ENCODE results near the gene PUM1. TPM values are rescaled to one million over a fixed set of nuclear protein-coding genes. Genes with fewer than 3 reads are reported as not detected.
A peak's percentile ranks its signal among the peaks of the same experiment; 100 is the strongest.
"Not testable (repeated sequence)": the region's sequence is repeated elsewhere in the genome, so short reads cannot be mapped to it uniquely, and the experiment has no call there.

The PUM1 gene
- total RNA-seq, 2 experiments from 2014 or later: 99.3 to 102 TPM

DNA sequence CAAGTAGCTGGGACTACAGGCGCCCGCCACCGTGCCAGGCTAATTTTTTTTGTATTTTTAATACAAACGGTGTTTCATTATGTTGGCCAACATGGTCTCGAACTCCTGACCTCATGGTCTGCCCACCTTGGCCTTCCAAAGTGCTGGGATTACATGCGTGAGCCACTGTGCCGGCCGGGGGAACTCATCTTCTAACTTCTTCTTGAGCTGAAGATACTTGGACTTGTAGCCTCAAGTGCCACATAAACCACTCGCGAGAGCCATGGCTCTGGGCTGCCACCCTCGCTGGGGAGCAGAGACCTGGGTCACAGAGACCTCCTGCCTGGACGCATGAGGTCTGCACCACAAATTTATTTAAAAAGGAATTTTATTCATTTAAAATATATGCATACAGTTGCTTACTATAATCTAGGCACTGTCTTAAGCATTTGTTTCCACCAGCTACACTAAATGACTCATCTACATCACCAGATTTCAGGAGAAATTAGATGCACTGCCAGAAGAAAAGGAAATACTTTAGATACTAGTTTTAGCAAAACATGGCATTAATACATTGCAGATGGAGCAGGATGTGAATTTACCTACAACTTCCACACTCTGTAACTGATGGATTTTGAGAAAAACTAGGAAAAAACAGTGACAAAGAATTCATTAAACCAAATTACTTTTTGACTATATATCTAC lies 29.9 kb upstream of the PUM1 start:
- POLR2A ChIA-PET: no interaction called here
- H3K36me3 Mint-ChIP-seq (ENCODE audit: low read depth): no peaks in the 10 kb centered on the region
- H3K27me3 Mint-ChIP-seq: no peaks in the 10 kb centered on the region
- no peak overlapping the region for H3K27ac Mint-ChIP-seq
- no peaks in the 10 kb centered on the region for H3K9me3 Mint-ChIP-seq
- CTCF ChIA-PET: no interaction called here
- no peak for DNase-seq
- no peak overlapping the region for H3K4me3 Mint-ChIP-seq
- H3K4me1 Mint-ChIP-seq: no peaks in the 10 kb centered on the region

DNA sequence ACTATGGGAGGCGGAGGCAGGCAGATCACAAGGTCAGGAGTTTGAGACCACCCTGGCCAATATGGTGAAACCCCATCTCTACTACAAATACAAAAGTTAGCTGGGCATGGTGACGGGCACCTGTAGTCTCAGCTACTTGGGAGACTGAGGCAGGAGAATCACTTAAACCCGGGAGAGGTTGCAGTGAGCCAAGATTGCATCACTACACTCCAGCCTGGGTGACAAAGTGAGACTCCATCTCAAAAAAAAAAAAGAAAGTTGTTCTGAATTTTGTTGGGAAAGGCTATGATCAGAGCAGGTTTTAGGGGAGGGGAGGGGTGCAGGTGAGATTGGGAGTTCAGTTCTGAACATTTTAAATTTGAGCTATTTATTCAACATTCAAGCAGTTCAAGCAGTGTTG lies 22.6 kb upstream of the PUM1 start:
- H3K4me3 Mint-ChIP-seq; H3K9me3 Mint-ChIP-seq; POLR2A ChIA-PET; H3K27ac Mint-ChIP-seq; H3K27me3 Mint-ChIP-seq; H3K36me3 Mint-ChIP-seq (ENCODE audit: low read depth); H3K4me1 Mint-ChIP-seq; DNase-seq: not testable (repeated sequence)
- CTCF ChIA-PET: interaction anchor here (0.6 to 0.8 kb wide), 3 partner anchors 11 to 309 kb away, joined by 3 to 5 read pairs (median 5); no protein-coding TSS in a partner anchor

- Mint-ChIP-seq H3K4me3 (no peak overlapping the region), H3K36me3 (ENCODE audit: low read depth) (no peaks in the 10 kb centered on the region), H3K9me3 (no peaks in the 10 kb centered on the region), H3K4me1 (no peaks in the 10 kb centered on the region), H3K27me3 (no peaks in the 10 kb centered on the region), H3K27ac (no peak overlapping the region)
- CTCF ChIA-PET: interaction anchor here (0.6 to 1.2 kb wide), 2 partner anchors 8 to 16 kb away, joined by 3 to 4 read pairs; no protein-coding TSS in a partner anchor
- POLR2A ChIA-PET: no interaction called here
- no peak for DNase-seq
Observed at GRCh38 chr1:31084782-31085569, 19.5 kb upstream of the PUM1 start.

DNA sequence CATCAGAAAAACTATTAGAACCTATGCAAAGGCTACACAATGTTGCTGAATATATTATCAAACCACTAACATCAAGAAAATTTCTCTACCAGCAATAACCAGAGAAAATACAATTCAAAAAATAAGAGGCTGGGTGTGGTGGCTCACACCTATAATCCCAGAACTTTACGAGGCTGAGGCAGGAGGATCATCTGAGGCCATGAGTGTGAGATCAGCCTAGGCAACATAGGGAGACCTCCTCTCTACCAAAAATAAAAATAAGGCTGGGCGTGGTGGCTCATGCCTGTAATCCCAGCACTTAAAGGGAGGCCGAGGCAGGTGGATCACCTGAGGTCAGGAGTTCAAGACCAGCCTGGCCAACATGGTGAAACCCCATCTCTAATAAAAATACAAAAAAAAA lies 16.9 kb upstream of the PUM1 start:
- Mint-ChIP-seq H3K4me1 (no peaks in the 10 kb centered on the region), H3K9me3 (no peaks in the 10 kb centered on the region), H3K4me3 (no peak overlapping the region), H3K36me3 (ENCODE audit: low read depth) (no peaks in the 10 kb centered on the region), H3K27me3 (no peaks in the 10 kb centered on the region), H3K27ac (no peak overlapping the region)
- no peak for DNase-seq
- CTCF ChIA-PET: no interaction called here
- POLR2A ChIA-PET: no interaction called here

GRCh38 chr1:31073044-31073443 lies 7.5 kb upstream of the PUM1 start:
- H3K4me1 Mint-ChIP-seq: no peaks in the 10 kb centered on the region
- no peak for DNase-seq
- H3K9me3 Mint-ChIP-seq: no peaks in the 10 kb centered on the region
- ChIA-PET CTCF (no interaction called here), POLR2A (no interaction called here)
- H3K36me3 Mint-ChIP-seq (ENCODE audit: low read depth): no peaks in the 10 kb centered on the region
- no peaks in the 10 kb centered on the region for H3K27me3 Mint-ChIP-seq
- H3K4me3 Mint-ChIP-seq: no peak overlapping the region
- no peak overlapping the region for H3K27ac Mint-ChIP-seq

- H3K9me3 Mint-ChIP-seq: no peaks in the 10 kb centered on the region
- no peaks in the 10 kb centered on the region for H3K27me3 Mint-ChIP-seq
- no peaks in the 10 kb centered on the region for H3K36me3 Mint-ChIP-seq (ENCODE audit: low read depth)
- no peak for DNase-seq
- H3K27ac Mint-ChIP-seq: no peak overlapping the region
- CTCF ChIA-PET: interaction anchor here (1.0 kb wide), 1 partner anchor 318 kb away, joined by 3 read pairs; no protein-coding TSS in a partner anchor
- H3K4me1 Mint-ChIP-seq: no peaks in the 10 kb centered on the region
- H3K4me3 Mint-ChIP-seq: no peak overlapping the region
- POLR2A ChIA-PET: no interaction called here
Observed at GRCh38 chr1:31072304-31072746, 6.8 kb upstream of the PUM1 start.

- Mint-ChIP-seq H3K4me3 (no peak overlapping the region), H3K9me3 (no peaks in the 10 kb centered on the region), H3K4me1 (peaks cover 3% of the 10 kb centered on the region), H3K36me3 (ENCODE audit: low read depth) (peaks cover 4% of the 10 kb centered on the region), H3K27me3 (no peaks in the 10 kb centered on the region), H3K27ac (no peak overlapping the region)
- no peak for DNase-seq
- ChIA-PET POLR2A (no interaction called here), CTCF (interaction anchor here (1.3 kb wide), 1 partner anchor 16 kb away, joined by 3 read pairs; no protein-coding TSS in a partner anchor)
Observed at GRCh38 chr1:31069392-31069791, 3.9 kb upstream of the PUM1 start.

GRCh38 chr1:31064718-31065309 lies 703 bp downstream of the PUM1 start:
- POLR2A ChIA-PET: no interaction called here
- peaks cover 11% of the 10 kb centered on the region for H3K36me3 Mint-ChIP-seq (ENCODE audit: low read depth)
- H3K27me3 Mint-ChIP-seq: no peaks in the 10 kb centered on the region
- peak overlapping the region; percentile 99 for H3K27ac Mint-ChIP-seq
- peaks cover 25% of the 10 kb centered on the region for H3K4me1 Mint-ChIP-seq
- H3K4me3 Mint-ChIP-seq: peak overlapping the region; percentile 99
- no peaks in the 10 kb centered on the region for H3K9me3 Mint-ChIP-seq
- DNase-seq: peak; percentile 36
- CTCF ChIA-PET: no interaction called here

DNA sequence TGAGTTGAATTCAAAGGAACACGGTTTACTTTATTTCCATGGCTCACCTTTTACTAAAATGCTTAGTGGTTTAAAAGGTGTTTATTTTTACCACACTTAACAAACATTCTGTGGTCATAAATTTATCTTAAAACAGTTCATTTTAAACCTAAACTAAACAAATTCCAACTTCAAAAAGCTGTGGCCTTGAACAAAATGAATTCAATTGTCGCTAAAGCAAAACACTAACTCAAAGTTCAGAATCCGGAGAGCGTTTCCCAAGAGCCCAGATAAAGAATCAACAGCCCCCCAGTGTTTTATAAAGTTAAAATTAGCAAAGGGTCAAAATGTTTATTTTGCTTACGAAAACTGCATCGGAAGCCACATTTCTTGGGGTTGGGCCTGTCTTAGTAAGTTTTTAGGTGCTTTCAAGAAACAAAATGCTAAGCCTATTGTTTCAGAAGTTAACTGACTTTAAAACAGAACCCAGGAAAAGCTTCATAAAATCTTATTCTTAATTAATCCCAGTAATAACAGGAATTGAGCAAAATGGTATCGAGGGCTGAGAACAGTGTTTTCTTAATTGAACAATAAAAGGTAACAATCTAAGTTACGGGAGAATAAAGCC lies 1.3 kb downstream of the PUM1 start:
- DNase-seq: no peak
- H3K27ac Mint-ChIP-seq: peak overlapping the region; percentile 99
- H3K4me3 Mint-ChIP-seq: peak overlapping the region; percentile 99
- CTCF ChIA-PET: interaction anchor here (0.6 kb wide), 1 partner anchor 262 kb away, joined by 3 read pairs; no protein-coding TSS in a partner anchor
- H3K4me1 Mint-ChIP-seq: peaks cover 30% of the 10 kb centered on the region
- POLR2A ChIA-PET: no interaction called here
- H3K36me3 Mint-ChIP-seq (ENCODE audit: low read depth): peaks cover 14% of the 10 kb centered on the region
- no peaks in the 10 kb centered on the region for H3K9me3 Mint-ChIP-seq
- H3K27me3 Mint-ChIP-seq: no peaks in the 10 kb centered on the region

DNA sequence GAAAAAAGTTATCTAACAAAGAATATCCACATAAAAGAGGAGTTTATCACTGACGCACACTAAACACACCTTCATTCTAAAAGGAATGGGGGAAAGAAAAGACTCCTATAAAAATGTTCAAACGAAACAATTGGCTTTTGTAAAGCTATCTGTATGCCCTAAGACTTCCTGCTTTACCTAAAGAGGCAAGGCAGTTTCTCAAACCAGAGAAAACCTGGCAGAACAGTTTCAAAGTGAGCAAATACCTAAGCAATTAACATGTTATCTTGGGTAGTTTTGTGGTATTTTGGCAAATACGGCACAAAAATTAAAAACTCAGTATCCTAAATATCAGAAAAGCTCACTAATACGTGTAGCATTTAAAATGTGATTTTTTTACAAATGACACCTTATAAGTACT lies 1.9 kb downstream of the PUM1 start:
- Mint-ChIP-seq H3K4me3 (peak overlapping the region; percentile 99), H3K4me1 (peaks cover 35% of the 10 kb centered on the region), H3K9me3 (no peaks in the 10 kb centered on the region), H3K27me3 (no peaks in the 10 kb centered on the region), H3K27ac (peak overlapping the region; percentile 99), H3K36me3 (ENCODE audit: low read depth) (peaks cover 20% of the 10 kb centered on the region)
- ChIA-PET CTCF (interaction anchor here (0.6 kb wide), 1 partner anchor 262 kb away, joined by 3 read pairs; no protein-coding TSS in a partner anchor), POLR2A (no interaction called here)
- DNase-seq: no peak

GRCh38 chr1:31062867-31063380 lies 2.6 kb downstream of the PUM1 start:
- H3K36me3 Mint-ChIP-seq (ENCODE audit: low read depth): peaks cover 27% of the 10 kb centered on the region
- CTCF ChIA-PET: no interaction called here

DNA sequence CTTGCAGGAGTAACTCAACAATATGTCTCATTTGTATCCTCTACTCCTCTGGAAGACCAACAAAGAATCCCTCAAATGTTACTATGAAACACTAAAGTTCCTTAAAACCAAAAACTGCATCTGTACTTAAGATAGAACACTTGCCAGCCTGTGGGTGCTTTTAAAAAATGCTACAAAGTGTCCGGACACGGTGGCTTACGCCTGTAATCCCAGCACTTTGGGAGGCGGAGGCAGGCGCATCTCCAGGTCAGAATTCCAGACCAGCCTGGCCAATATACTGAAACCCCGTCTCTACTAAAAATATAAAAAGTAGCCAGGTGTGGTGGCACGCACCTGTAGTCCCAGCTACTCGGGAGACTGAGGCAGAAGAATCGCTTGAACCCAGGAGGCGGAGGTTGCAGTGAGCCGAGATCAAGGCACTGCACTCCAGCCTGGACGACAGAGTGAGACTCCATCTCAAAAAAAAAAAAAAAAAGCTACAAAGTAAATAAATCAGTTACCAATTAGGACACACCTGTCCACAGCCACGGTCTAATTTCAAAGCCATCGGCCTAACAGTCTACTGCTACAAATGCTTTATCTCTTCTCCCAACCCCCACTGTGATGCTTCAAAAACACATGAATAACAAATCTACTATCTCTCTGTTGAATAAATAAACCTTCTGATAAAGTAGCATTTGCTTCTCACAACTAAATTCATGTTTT lies 3.2 kb downstream of the PUM1 start:
- peaks cover 31% of the 10 kb centered on the region for H3K36me3 Mint-ChIP-seq (ENCODE audit: low read depth)
- H3K27me3 Mint-ChIP-seq, DNase-seq, POLR2A ChIA-PET, H3K9me3 Mint-ChIP-seq, CTCF ChIA-PET: not testable (repeated sequence)
- peaks cover 46% of the 10 kb centered on the region for H3K4me1 Mint-ChIP-seq
- peak overlapping the region; percentile 99 for H3K4me3 Mint-ChIP-seq
- H3K27ac Mint-ChIP-seq: peak overlapping the region; percentile 65

More at GRCh38 chr1:31062867-31063380, 2.6 kb downstream of the PUM1 start:
- Mint-ChIP-seq H3K4me3 (peak overlapping the region; percentile 99), H3K9me3 (no peaks in the 10 kb centered on the region), H3K27me3 (no peaks in the 10 kb centered on the region), H3K27ac (peak overlapping the region; percentile 65), H3K4me1 (peaks cover 42% of the 10 kb centered on the region)
- POLR2A ChIA-PET: no interaction called here
- DNase-seq: no peak

All from activated CD4-positive, alpha-beta T cell treated with anti-CD3 and anti-CD28 coated beads, Interleukin-2, amount 10 ng/mL, durations not matched to agents 7 days and 5 days (primary cell).